HepG2 (cell line): ENCODE results near the gene ZSCAN26. TPM values are rescaled to one million over a fixed set of nuclear protein-coding genes. Genes with fewer than 3 reads are reported as not detected.

Experiments
- ATAC-seq: fragments of 200-7000 bp; cut with Tn5 transposase; 3 replicates; pipeline ENCODE4 v1.9.1; 2020; ENCODE audit warnings: mild to moderate bottlenecking, moderate library complexity
- BruUV-seq: library from RNA; stranded (reverse); fragments of 400-500 nt; replicated peaks from 2 replicates; lab custom pipeline; 2021; lab: Mats Ljungman, UMichigan
- CTCF ChIA-PET: fragments of 300-600 bp; formaldehyde crosslinking; extraction: SDS; loops from one replicate; lab custom pipeline; 2021; ENCODE audit warnings: low total read pairs, inconsistent platforms, low intra/inter-chr PET ratio; lab: Yijun Ruan, JAX
- POLR2A ChIA-PET: fragments of 350-600 bp; sonication (Branson Sonifier 250); formaldehyde crosslinking; loops from one replicate; lab custom pipeline; 2020; ENCODE audit warnings: antibody characterized with exemption, inconsistent platforms; lab: Yijun Ruan, JAX
- DNase-seq: peaks from one replicate; pipeline ENCODE4 v3.0.0-alpha.2; 2015; ENCODE audit warnings: low spot score
- FAIRE-seq: peaks from 3 replicates; lab custom pipeline; 2011; peaks lifted over from hg19 to GRCh38; lab: Jason Lieb, UNC
- H2AFZ ChIP-seq: one replicate; pipeline ENCODE4 v1.6.1; 2011; ENCODE audit warnings: low read length, inconsistent platforms
- H3K27ac ChIP-seq: fragments of 300-600 bp; 3 replicates; pipeline ENCODE4 v1.8.0; 2011; ENCODE audit warnings: mixed run types, mild to moderate bottlenecking, mixed read lengths, low read length, inconsistent platforms; ENCODE audit not compliant: insufficient read depth; ENCODE audit errors: extremely low read length
- H3K27me3 ChIP-seq, 2 experiments: fragments of 200-600 bp in 1 of 2; 2 replicates in 1 of 2; 3 replicates in 1 of 2; pipeline versions ENCODE4 v1.6.0 to v1.8.0; 2011; ENCODE audit warnings: low read length in 2 of 2, mild to moderate bottlenecking in 2 of 2, moderate library complexity in 2 of 2, inconsistent platforms in 1 of 2; ENCODE audit not compliant: insufficient read depth in 2 of 2, control insufficient read depth in 1 of 2
- H3K36me3 ChIP-seq, 2 experiments: fragments of 200-600 bp in 1 of 2; replicated peaks in 1 of 2; 2 replicates in 1 of 2; 3 replicates in 1 of 2; pipeline versions ENCODE4 v1.5.1 to v1.8.0; 2011; ENCODE audit warnings: low read length in 2 of 2, inconsistent platforms in 1 of 2; ENCODE audit not compliant: insufficient read depth in 2 of 2, control insufficient read depth in 1 of 2
- H3K4me1 ChIP-seq: 2 replicates; pipeline ENCODE4 v1.5.1; 2012; ENCODE audit warnings: low read length, inconsistent platforms; ENCODE audit not compliant: insufficient read depth
- H3K4me2 ChIP-seq: 2 replicates; pipeline ENCODE4 v1.6.0; 2011; ENCODE audit warnings: low read depth, low read length, inconsistent platforms
- H3K4me3 ChIP-seq, 3 experiments: fragments of 200-600 bp in 1 of 3; sonication (generic), shearing (Covaris generic) in 1 of 3; replicated peaks in 1 of 3; 2 replicates each; pipeline ENCODE4 v1.5.1; 2011 to 2016; ENCODE audit warnings: low read length in 3 of 3, inconsistent platforms in 2 of 3, low read depth in 2 of 3, mild to moderate bottlenecking in 2 of 3, control low read depth in 1 of 3, mixed read lengths in 1 of 3; ENCODE audit not compliant: insufficient read depth in 1 of 3
- H3K79me2 ChIP-seq: one replicate; pipeline ENCODE4 v1.6.1; 2011; ENCODE audit warnings: low read length, inconsistent platforms; ENCODE audit not compliant: insufficient read depth
- H3K9ac ChIP-seq: 2 replicates; pipeline ENCODE4 v1.6.0; 2011; ENCODE audit warnings: mild to moderate bottlenecking, low read depth, low read length, inconsistent platforms; ENCODE audit not compliant: insufficient read depth
- H3K9me3 ChIP-seq: 2 replicates; pipeline ENCODE4 v1.5.1; 2012; ENCODE audit warnings: mild to moderate bottlenecking, low read length
- H4K20me1 ChIP-seq: 2 replicates; pipeline ENCODE4 v1.6.0; 2011; ENCODE audit warnings: inconsistent platforms, mild to moderate bottlenecking, low read length, moderate library complexity; ENCODE audit not compliant: insufficient read depth
- CREB3 ChIP-seq: sonication (generic); formaldehyde crosslinking; IDR thresholded peaks from 2 replicates; pipeline ENCODE4 v1.5.0; 2020; ENCODE audit warnings: missing genetic modification reagents
- DRAP1 ChIP-seq: IDR thresholded peaks from 2 replicates; pipeline ENCODE4 v1.6.1; 2016; ENCODE audit warnings: missing genetic modification reagents, missing compliant biosample characterization
- RARG ChIP-seq: sonication (generic); formaldehyde crosslinking; IDR thresholded peaks from 2 replicates; pipeline ENCODE4 v1.4.0; 2020; ENCODE audit warnings: low read depth, mild to moderate bottlenecking, missing genetic modification reagents
- SUZ12 ChIP-seq: fragments of 150-350 bp; IDR thresholded peaks from 2 replicates; pipeline ENCODE4 v1.6.1; 2014; ENCODE audit warnings: low read depth, low read length
- ZKSCAN8 ChIP-seq: IDR thresholded peaks from 2 replicates; pipeline ENCODE4 v1.6.1; 2016; ENCODE audit warnings: borderline replicate concordance, missing genetic modification reagents, missing compliant biosample characterization
- ZNF790 ChIP-seq: sonication (generic); formaldehyde crosslinking; IDR thresholded peaks from 2 replicates; pipeline ENCODE4 v1.8.0; 2022; ENCODE audit warnings: missing genetic modification reagents, mild to moderate bottlenecking, borderline replicate concordance
- ZNF792 ChIP-seq: IDR thresholded peaks from 2 replicates; pipeline ENCODE4 v1.6.1; 2016
- WGBS: methylation state at CpG from one replicate; pipeline ENCODE4 v1.1.6; 2017; ENCODE audit warnings: low lambda C conversion rate; 5-methylcytosine and 5-hydroxymethylcytosine counted together
- in situ Hi-C: cut with HindIII; loops from 2 replicates; pipeline ENCODE4 v1.10.0; 2017; ENCODE audit warnings: low pct_unique_long_range_greater_than_20kb; ENCODE audit not compliant: extremely low pct_ligation_motif_present
- intact Hi-C: fragments of 100-400 bp; cut with micrococcal nuclease; formaldehyde crosslinking; loops from one replicate; pipeline ENCODE4 v1.10.0; 2022; ENCODE audit not compliant: unreplicated experiment
- polyA plus RNA-seq, 8 experiments: library from polyadenylated mRNA; depleted of rRNA in 3 of 8; stranded (reverse) in 7 of 8; unstranded in 1 of 8; fragments of >200 nt; fragmentation: Illumina TruSeq in 4 of 8; extraction: Trizol in 4 of 8; gene quantifications; 2 replicates each; pipeline versions ENCODE4 v1.2.1 to v1.2.3, GENCODE V29; 2011 to 2016; ENCODE audit warnings: low read depth in 4 of 8, missing spikeins in 1 of 8, mixed read lengths in 1 of 8; ENCODE audit not compliant: insufficient read depth in 1 of 8
- total RNA-seq, 5 experiments: library from RNA; depleted of rRNA; stranded (reverse); fragments of >200 nt; fragmentation: Illumina TruSeq; extraction: Trizol; gene quantifications; 2 replicates each; pipeline ENCODE4 v1.2.3, GENCODE V29; 2016; ENCODE audit warnings: low read depth in 1 of 5

Gene ZSCAN26
- total and polyA plus RNA-seq, 2 of the 13 experiments (the other 11 are each of a cell fraction or from before 2014, with no cell fraction given), result 12.0 to 15.6 TPM

GRCh38 chr6:28220257-28221133 is 46.4 kb upstream of the ZSCAN26 start:
- Histone ChIP-seq H3K4me3 (no peak overlapping the region), H4K20me1 (no peaks in the 10 kb centered on the region), H3K4me2 (peak overlapping the region; percentile 48), H3K27ac (no peak overlapping the region), H3K79me2 (peaks cover 1% of the 10 kb centered on the region), H3K9ac (no peak overlapping the region), H2AFZ (peak overlapping the region; percentile 30), H3K9me3 (no peaks in the 10 kb centered on the region), H3K4me1 (peaks cover 54% of the 10 kb centered on the region), H3K27me3 (no peaks in the 10 kb centered on the region; a peak in 2 of 5 replicates), H3K36me3 (no peaks in the 10 kb centered on the region)
- WGBS, result 5% methylated on average over 6 of the region's 6 CpGs
- ChIA-PET CTCF (no interaction called here), POLR2A (interaction anchor here (0.7 to 4.4 kb wide), 5 partner anchors 46 to 140 kb away, joined by 3 to 15 read pairs (median 3); partner anchors contain the start of genes ZKSCAN8 and ZNF165)
- intact Hi-C loops (no loop called here), in situ Hi-C loops (loop anchor here (5.0 kb wide), 1 partner anchor 78 kb away; the partner anchor contains the start of gene ZKSCAN8)
- ATAC-seq (no peak), FAIRE-seq (no peak), DNase-seq (no peak)
- TF ChIP-seq DRAP1 (CRISPR knock-in tag) (no peak), CREB3 (no peak), ZNF792 (CRISPR knock-in tag) (no peak), ZNF790 (no peak), ZKSCAN8 (CRISPR knock-in tag) (no peak), SUZ12 (no peak), RARG (no peak)
- no TSS peak for BruUV-seq
